HL-60 (cell line): ENCODE results near the gene ARID3C.

Source experiments
- DNase-seq, 2 experiments: peaks; one replicate each; pipeline ENCODE4 v3.0.0-alpha.2; 2010 to 2020; ENCODE audit warnings: low read depth in 1 of 2, low spot score in 1 of 2
- H3K27ac ChIP-seq: fragments of 250-450 bp; sonication (Bioruptor Pico); replicated peaks from 2 replicates; pipeline ENCODE4 v1.5.1; 2020; ENCODE audit warnings: mild to moderate bottlenecking, moderate library complexity
- H3K27me3 ChIP-seq: fragments of 250-450 bp; sonication (Bioruptor Pico); 2 replicates; pipeline ENCODE4 v1.5.1; 2021; ENCODE audit warnings: mild to moderate bottlenecking, moderate library complexity; ENCODE audit not compliant: insufficient read depth, poor library complexity, severe bottlenecking
- H3K4me3 ChIP-seq: replicated peaks from 2 replicates; pipeline ENCODE4 v1.5.1; 2011; ENCODE audit warnings: mild to moderate bottlenecking, control low read depth, low read length; ENCODE audit not compliant: insufficient read depth
- CTCF ChIP-seq: IDR thresholded peaks from one replicate; pipeline ENCODE4 v1.5.1; 2011; ENCODE audit warnings: low read length, control low read depth, inconsistent platforms; ENCODE audit not compliant: insufficient read depth
- GABPA ChIP-seq: IDR thresholded peaks from 2 replicates; pipeline ENCODE4 v1.6.1; 2012; ENCODE audit warnings: low read depth
- POLR2AphosphoS5 ChIP-seq: IDR thresholded peaks from 2 replicates; pipeline ENCODE4 v1.6.1; 2012; ENCODE audit warnings: low read depth
- SPI1 ChIP-seq: IDR thresholded peaks from 2 replicates; pipeline ENCODE4 v1.6.1; 2012; ENCODE audit warnings: low read depth, mild to moderate bottlenecking, borderline replicate concordance
- TF ChIP-seq, protein P1 (sequence below): IDR thresholded peaks from 2 replicates; pipeline ENCODE4 v1.6.1; 2012; ENCODE audit warnings: low read depth; ENCODE audit not compliant: insufficient replicate concordance

The ARID3C gene

DNA sequence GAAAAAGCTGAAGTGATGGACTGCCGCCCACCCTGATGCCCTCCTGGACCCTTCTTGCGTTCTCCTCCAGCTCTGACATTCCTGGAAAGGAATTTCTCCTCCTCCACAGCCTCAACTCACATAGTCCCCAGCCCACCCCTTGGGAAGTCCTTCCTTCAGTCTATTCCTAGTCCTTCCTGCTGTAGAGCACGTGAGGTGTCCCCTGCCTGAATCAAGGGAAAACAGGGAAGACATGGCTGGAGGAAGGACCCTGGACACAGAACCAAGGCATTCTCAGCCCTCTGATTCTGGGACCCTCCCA lies 3.7 kb downstream of the ARID3C start:
- H3K4me3 ChIP-seq = no peak overlapping the region
- no peak for DNase-seq
- peaks cover 68% of the 10 kb centered on the region for H3K27me3 ChIP-seq

DNA sequence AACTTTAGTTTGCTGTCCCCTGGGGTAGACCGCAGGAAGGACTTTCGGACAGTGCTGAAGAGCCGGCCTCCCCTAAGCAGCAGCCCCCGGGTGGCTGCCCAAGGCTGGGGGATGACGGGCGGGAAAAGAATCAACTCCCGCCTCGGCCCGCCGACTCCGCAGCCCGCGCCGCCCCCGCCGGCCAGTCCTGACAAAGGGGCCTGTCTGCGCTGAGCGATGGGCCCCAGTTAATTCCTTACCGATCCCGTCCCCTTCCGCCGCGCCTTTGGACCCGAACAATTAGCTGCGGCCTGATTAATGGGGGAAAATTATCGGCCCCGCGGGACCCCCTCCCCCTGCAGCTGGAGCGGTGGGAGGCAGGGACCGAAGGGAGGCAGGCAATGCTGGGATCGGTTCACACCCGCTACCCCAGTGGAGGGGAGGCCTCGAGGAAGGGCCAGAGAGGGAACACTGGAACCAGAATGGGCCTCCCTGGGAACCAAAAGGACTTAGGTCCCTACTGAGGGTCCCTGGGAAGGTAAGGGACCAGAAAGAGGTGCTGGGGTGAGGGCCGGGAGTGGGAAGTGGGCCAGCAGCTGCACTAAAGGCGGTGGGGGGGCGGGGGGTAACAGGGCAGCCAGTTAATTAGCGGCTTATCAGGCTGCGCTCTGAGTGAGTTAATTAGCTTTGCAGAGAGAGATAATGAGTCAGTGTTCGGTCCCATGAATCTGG lies 4.2 kb downstream of the ARID3C start:
- DNase-seq = no peak
- peaks cover 64% of the 10 kb centered on the region for H3K27me3 ChIP-seq
- TF ChIP-seq GABPA = no peak
- TF ChIP-seq POLR2AphosphoS5 = no peak
- TF ChIP-seq SPI1 = no peak
- TF ChIP-seq, protein P1, sequence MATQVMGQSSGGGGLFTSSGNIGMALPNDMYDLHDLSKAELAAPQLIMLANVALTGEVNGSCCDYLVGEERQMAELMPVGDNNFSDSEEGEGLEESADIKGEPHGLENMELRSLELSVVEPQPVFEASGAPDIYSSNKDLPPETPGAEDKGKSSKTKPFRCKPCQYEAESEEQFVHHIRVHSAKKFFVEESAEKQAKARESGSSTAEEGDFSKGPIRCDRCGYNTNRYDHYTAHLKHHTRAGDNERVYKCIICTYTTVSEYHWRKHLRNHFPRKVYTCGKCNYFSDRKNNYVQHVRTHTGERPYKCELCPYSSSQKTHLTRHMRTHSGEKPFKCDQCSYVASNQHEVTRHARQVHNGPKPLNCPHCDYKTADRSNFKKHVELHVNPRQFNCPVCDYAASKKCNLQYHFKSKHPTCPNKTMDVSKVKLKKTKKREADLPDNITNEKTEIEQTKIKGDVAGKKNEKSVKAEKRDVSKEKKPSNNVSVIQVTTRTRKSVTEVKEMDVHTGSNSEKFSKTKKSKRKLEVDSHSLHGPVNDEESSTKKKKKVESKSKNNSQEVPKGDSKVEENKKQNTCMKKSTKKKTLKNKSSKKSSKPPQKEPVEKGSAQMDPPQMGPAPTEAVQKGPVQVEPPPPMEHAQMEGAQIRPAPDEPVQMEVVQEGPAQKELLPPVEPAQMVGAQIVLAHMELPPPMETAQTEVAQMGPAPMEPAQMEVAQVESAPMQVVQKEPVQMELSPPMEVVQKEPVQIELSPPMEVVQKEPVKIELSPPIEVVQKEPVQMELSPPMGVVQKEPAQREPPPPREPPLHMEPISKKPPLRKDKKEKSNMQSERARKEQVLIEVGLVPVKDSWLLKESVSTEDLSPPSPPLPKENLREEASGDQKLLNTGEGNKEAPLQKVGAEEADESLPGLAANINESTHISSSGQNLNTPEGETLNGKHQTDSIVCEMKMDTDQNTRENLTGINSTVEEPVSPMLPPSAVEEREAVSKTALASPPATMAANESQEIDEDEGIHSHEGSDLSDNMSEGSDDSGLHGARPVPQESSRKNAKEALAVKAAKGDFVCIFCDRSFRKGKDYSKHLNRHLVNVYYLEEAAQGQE = no peak
- no peak for TF ChIP-seq CTCF

More for the DNA sequence above, 3.7 kb downstream of the ARID3C start:
- TF ChIP-seq CTCF = no peak
- TF ChIP-seq GABPA = no peak
- TF ChIP-seq, protein P1 = no peak
- no peak for TF ChIP-seq SPI1
- TF ChIP-seq POLR2AphosphoS5 = no peak
- no peak overlapping the region for H3K27ac ChIP-seq

DNA sequence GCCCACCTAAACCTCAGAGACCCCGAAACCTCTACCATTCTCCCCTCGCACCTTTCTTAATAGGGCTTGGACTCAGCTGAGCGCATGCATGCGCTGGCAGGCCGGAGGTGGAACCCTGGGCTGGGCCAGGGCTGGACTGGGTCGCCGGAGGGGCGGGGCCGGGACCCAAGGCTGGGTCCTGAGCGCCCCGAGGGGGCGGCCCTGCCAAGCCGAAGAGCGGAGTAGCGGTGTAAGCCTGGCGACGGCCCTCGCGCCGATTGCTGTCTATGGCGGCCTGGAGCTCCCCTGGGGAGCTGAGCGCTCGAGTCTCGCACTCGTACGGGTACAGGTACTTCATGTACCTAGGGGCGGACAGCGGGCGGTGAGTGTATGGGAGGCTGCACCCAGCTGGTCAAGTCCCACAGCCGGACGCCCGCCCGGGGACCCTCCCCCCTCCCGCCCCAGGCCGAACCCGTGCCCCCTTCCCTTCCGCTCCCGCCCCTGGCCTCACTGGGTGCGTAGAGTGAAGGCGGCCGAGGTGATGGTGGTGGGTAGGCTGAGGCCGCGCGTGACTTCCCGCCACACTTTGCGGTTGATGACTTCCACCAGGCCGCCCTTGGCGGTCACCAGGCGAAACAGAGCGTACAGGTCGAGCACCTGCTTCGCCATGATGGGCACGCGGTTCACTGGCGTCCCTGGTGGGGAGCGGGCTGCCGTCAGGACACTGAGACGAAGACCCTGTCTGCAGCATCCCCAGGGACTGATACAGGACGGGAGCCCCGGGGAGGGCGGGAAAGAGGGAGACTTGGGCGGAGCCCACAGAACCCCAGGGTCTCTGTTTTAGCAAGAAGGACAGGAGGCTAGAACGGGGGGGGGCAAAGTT lies 5.3 kb downstream of the ARID3C start:
- H3K27me3 ChIP-seq = peaks cover 58% of the 10 kb centered on the region
- no peak overlapping the region for H3K4me3 ChIP-seq
- TF ChIP-seq SPI1 = no peak
- TF ChIP-seq CTCF = no peak
- TF ChIP-seq, protein P1 = no peak
- TF ChIP-seq GABPA = no peak
- no peak for TF ChIP-seq POLR2AphosphoS5
- no peak for DNase-seq
- no peak overlapping the region for H3K27ac ChIP-seq

More for the DNA sequence above, 4.2 kb downstream of the ARID3C start:
- Histone ChIP-seq H3K27ac (no peak overlapping the region), H3K4me3 (no peak overlapping the region)
